ENCODE results near the gene HACE1.

HACE1 gene

DNA sequence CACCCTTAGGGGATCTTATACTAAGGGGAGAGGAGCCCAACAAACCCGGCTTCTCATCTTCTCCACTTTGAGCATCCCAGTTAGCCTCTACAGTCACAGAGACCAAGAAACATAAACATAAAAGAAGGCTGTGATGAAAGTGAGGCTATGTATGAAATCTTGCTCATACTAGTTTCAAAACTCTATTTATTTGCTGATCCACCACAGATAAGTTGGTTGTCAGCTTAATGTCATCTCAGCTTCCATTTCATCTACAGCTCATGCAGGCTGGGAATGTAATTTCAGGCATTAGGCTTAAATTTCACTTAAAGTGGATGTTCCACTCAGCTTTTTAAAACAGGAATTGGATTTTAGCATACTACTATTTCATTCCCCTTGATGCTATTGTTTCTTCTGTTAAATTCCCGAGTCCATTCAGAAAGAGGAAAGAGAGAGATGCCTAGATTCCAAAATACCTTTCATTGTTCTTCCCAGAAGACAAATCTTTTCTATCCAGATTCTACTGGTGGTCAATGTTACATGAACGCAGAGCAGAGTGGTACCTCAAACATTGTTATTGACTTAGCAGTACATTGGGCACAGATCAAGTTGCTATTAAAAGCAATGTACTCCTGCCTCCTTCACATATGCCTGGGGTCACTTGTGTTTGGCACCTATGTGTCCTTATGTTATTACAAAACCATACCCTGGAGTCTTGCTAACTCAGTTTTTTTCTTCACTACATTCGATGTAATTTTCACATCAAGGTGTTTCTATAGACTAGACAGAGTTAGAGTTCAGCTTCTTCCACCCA, 149.0 kb downstream of the HACE1 start:
- no peak for TF ChIP-seq CTCF (IDR thresholded peaks at IDR 0.05)

DNA sequence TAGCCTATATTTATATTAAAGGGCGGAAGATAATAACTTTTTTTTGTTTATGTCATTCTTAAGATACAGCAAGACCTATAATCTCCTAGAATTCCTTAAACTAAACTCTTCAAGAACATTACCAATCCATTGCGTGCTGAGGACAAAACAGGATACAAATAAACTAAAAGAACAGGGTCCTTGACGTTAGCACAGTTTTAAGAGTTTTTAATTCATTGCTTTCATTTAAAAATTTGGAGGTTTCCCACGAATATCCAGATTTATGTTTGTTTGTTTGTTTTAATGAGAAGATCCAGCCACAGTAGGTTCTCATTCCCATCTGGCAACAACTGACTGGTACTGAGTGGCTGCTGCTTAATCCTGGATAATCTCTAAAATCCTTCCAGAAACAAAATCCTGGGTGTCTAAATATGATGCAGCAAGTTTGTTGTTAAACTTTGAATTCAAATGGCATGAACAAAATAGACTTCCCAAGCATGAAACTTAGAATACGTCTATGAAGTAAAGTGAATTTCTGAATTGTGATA, 153.7 kb downstream of the HACE1 start:
- TF ChIP-seq CTCF (IDR thresholded peaks at IDR 0.05) = no peak

GRCh38 chr6:104705095-104705707, 154.5 kb downstream of the HACE1 start:
- no peak for TF ChIP-seq CTCF (IDR thresholded peaks at IDR 0.05)

- no peak for TF ChIP-seq CTCF (IDR thresholded peaks at IDR 0.05)
These were observed 155.5 kb downstream of the HACE1 start for GRCh38 chr6:104704191-104704590.

DNA sequence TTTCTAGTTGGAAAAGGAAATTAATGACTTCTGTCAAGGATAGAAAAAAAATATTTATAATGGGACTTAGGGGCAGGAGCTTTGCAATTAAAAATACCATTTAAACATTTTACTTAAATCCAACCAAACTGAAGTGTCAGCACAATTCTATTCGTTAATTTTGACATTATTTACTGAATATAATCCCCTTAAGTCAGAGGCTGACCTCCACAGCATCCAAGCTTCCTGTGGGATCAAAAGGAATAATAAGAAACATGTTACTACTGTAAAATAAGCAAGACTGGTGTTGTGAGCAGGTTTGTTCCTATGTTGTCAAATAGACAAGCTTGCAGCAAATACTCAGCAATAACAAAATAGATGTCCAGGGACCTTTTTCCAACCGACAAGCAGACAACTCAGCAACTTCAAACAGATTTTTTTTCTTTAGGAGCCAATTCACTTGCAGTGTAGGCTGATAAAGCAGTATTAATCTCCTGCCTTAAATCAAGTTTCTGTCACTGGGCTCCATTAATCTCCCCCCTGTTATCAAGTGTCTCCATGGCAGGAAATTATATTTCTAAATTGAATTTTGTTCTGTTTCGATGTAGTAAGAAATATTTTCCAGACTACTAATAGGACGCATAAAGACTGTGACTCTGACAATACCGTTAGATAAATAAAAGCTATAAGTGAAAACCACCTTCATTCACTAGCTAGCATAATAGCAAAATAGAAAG, 157.4 kb downstream of the HACE1 start:
- no peak for TF ChIP-seq CTCF (IDR thresholded peaks at IDR 0.05)

DNA sequence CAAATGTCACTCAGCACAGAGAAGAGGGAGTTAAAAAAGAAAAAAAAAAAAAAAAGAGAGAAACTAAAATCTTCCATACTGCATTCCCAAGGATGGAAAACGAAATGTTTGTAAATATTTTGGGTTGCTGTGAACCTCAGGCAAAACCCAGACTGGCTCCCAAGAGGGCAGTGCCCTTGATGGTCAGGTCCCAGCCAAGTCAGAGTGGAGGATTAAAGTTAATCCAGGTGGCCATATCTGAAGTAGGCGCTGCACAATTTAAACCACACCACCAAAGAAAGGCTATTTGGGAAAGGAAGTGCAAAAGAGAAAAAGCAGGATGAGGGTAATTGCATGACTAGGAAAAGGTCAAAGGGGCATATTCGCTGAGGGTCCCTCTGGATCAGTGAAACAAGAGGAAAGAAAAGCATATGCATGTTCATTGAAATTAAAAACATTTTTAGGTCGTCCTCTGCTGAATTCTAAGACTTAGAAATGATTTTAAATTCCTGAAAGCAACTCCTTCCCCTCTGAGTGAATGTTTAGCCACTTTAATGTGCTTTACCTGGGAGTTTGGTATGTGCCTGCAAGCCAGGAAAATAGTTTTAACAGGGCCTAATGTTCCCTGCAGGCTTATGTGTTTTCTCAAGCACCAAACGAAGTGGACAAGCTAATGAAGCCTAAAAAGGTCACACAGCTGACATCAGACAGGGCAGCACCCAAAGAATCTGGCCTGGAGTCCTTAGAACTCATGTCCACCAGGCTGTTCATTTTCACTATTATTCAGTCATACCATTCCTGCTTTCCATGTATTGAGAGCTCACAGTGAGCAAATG, 159.1 kb downstream of the HACE1 start:
- TF ChIP-seq CTCF (IDR thresholded peaks at IDR 0.05) = no peak
